Brain microvascular endothelial cell (primary cell): ENCODE data around the gene GJD2.

ENCODE experiments used
- DNase-seq: peaks from one replicate; pipeline ENCODE4 v3.0.0-alpha.2; 2020
- H3K27ac ChIP-seq: fragments of 250-450 bp; sonication (Bioruptor Pico); 2 replicates; pipeline ENCODE4 v1.5.1; 2020; ENCODE audit warnings: mild to moderate bottlenecking, moderate library complexity
- H3K27me3 ChIP-seq: fragments of 250-450 bp; sonication (Bioruptor Pico); replicated peaks from 2 replicates; pipeline ENCODE4 v1.5.1; 2020; ENCODE audit warnings: mild to moderate bottlenecking
- H3K36me3 ChIP-seq: fragments of 250-450 bp; sonication (Bioruptor Pico); replicated peaks from 2 replicates; pipeline ENCODE4 v1.5.1; 2020; ENCODE audit warnings: mild to moderate bottlenecking
- H3K4me3 ChIP-seq: 2 replicates; pipeline ENCODE4 v1.5.1; 2011; ENCODE audit warnings: low read depth, mild to moderate bottlenecking, control low read depth, low read length, moderate library complexity
- in situ Hi-C: cut with HindIII; loops from 2 replicates; pipeline ENCODE4 v1.10.0; 2017; ENCODE audit warnings: low sequenced_read_pairs, low pct_ligation_motif_present
- TF ChIP-seq, protein P1 (sequence below): IDR thresholded peaks from 2 replicates; pipeline ENCODE4 v1.5.1; 2011; ENCODE audit warnings: low read depth, mild to moderate bottlenecking, moderate library complexity, low read length, control low read depth, inconsistent platforms; ENCODE audit errors: missing control alignments

Gene GJD2

DNA sequence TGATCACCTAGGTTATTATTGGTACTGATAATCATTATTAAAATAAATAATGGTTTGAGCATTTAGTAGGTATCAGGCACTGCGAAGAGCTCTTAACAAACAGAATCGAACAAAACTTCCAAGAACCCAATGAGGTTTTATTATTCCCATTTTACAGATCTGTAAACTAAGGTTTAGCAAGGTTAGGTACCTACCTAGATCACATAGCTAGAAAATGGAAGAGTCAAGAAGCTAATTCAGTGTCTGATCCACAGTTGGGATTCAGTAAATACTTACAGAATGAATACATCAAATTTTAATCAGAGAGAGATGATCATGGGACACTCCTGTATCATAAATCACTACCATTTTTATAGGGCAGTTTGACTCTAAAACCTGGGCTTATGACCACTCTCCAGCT, 15.5 kb downstream of the GJD2 start:
- H3K4me3 ChIP-seq: no peak overlapping the region
- TF ChIP-seq, protein P1, sequence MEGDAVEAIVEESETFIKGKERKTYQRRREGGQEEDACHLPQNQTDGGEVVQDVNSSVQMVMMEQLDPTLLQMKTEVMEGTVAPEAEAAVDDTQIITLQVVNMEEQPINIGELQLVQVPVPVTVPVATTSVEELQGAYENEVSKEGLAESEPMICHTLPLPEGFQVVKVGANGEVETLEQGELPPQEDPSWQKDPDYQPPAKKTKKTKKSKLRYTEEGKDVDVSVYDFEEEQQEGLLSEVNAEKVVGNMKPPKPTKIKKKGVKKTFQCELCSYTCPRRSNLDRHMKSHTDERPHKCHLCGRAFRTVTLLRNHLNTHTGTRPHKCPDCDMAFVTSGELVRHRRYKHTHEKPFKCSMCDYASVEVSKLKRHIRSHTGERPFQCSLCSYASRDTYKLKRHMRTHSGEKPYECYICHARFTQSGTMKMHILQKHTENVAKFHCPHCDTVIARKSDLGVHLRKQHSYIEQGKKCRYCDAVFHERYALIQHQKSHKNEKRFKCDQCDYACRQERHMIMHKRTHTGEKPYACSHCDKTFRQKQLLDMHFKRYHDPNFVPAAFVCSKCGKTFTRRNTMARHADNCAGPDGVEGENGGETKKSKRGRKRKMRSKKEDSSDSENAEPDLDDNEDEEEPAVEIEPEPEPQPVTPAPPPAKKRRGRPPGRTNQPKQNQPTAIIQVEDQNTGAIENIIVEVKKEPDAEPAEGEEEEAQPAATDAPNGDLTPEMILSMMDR: no peak
- in situ Hi-C loops: no loop called here
- DNase-seq: no peak
- H3K27ac ChIP-seq: no peak overlapping the region
- no peaks in the 10 kb centered on the region for H3K27me3 ChIP-seq
- no peaks in the 10 kb centered on the region for H3K36me3 ChIP-seq

DNA sequence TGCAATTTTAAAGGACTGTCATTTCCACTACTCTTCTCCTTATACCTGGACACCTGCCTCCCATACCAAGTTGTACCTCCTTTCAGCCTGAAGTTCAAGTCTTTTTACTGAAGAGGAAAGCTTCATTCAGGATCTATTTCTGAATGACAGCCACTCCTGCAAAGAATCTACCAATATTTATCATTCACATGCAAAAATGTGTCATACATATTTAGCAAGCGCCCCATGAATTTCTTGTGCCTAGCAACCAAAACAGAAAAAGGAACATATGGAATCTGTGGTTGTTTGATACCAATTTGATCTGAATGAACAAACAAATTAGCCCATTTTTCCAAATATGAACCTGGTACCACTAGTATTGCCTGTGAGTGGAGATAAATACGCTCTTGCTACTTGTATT, 16.8 kb downstream of the GJD2 start:
- Histone ChIP-seq H3K36me3 (no peaks in the 10 kb centered on the region), H3K27me3 (no peaks in the 10 kb centered on the region), H3K27ac (no peak overlapping the region), H3K4me3 (no peak overlapping the region)
- TF ChIP-seq, protein P1: no peak
- in situ Hi-C loops: no loop called here
- no peak for DNase-seq

DNA sequence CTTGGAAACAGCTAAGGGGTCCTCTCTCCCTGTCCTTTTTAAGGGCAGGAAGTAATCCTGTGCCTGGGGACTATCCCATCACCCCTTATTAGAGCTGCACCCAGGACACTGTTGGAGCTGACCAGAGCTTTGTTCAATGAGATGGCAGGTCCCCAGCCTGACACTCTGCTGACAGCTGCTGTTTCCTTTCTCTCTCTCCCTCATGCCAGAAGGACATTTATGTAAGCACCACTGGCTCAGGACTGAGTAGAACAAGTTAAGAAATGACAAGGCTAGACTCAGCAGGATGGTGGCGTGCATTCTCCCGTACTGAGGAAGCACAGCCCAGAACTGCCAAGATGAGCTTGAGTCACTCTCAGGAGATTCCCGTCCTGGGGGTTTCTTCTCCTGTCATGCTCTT, 17.3 kb downstream of the GJD2 start:
- TF ChIP-seq, protein P1: no peak
- Histone ChIP-seq H3K27me3 (no peaks in the 10 kb centered on the region), H3K27ac (no peak overlapping the region), H3K36me3 (no peaks in the 10 kb centered on the region), H3K4me3 (no peak overlapping the region)
- DNase-seq: no peak
- in situ Hi-C loops: no loop called here

DNA sequence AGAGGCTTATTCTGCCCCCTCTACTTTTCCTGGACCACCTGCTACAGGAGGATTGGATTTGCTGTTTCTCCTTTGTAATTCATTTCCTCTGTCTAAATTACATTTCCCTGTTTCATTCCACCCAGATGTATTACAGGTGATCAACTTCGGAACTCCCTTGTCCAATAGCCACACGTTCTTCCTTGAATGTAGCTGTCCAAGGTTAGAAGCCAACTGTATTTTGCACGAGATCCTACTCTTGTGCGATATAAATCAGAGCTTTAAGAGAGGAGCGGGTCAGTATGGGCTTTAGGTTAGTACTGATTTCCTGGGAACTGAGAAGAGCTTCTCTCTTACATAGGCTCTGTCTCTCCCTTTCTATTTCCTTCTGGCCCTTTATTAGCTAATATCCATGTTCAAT, 20.5 kb downstream of the GJD2 start:
- no peak for DNase-seq
- no peak overlapping the region for H3K27ac ChIP-seq
- in situ Hi-C loops: no loop called here
- no peak overlapping the region for H3K4me3 ChIP-seq
- no peaks in the 10 kb centered on the region for H3K27me3 ChIP-seq
- H3K36me3 ChIP-seq: no peaks in the 10 kb centered on the region
- TF ChIP-seq, protein P1: no peak

DNA sequence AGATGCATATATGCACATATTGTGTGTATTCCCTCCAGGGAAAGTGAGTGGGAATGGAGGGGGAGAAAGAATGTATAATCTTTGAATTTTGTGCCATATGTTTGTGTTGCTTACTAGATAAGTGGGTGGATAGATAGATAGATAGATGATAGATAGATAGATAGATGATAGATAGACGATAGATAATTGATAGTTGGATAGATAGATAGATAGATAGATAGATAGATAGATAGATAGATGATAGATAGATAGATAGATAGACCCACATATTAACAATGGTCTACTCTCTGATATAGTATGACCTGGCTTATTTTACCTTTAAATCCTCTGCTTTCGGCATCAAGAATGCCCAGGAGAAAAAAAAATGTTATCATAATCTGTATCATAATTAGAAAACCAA, 21.2 kb downstream of the GJD2 start:
- Histone ChIP-seq H3K36me3 (no peaks in the 10 kb centered on the region), H3K27ac (no peak overlapping the region), H3K27me3 (no peaks in the 10 kb centered on the region), H3K4me3 (no peak overlapping the region)
- in situ Hi-C loops: no loop called here
- TF ChIP-seq, protein P1: no peak
- no peak for DNase-seq

DNA sequence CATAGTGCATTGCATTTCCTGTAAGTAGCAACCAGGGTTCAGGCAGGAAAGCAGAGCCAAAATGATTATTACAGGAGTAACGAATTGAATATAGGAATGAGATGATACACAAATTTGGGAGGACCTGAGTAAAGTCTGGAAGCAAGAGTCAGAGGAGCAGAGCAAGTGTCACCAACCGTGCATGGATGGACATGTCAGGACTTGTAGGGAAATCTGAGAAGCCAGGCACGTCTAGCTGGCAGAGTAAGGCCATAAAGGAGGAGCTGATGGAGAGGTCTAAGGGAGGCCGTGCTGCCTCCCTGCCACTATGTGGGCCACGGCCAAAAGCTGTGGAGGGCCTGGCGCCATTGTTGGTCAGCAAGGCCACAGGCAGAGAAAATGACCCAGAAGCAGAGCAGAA, 22.4 kb downstream of the GJD2 start:
- TF ChIP-seq, protein P1: no peak
- in situ Hi-C loops: no loop called here
- DNase-seq: no peak
- Histone ChIP-seq H3K4me3 (no peak overlapping the region), H3K27ac (no peak overlapping the region), H3K36me3 (no peaks in the 10 kb centered on the region), H3K27me3 (no peaks in the 10 kb centered on the region)
